Neural cell (in vitro differentiated cells): Measurements from ENCODE around the gene NAP1L5.

Experiments
- CTCF ChIP-seq: fragments of 450-650 bp; IDR thresholded peaks from 2 replicates; pipeline ENCODE4 v1.5.1; 2014; ENCODE audit warnings: antibody characterized with exemption, mild to moderate bottlenecking, moderate library complexity; ENCODE audit not compliant: poor library complexity, severe bottlenecking
- EP300 ChIP-seq: fragments of 450-650 bp; conservative IDR thresholded peaks from 2 replicates; pipeline ENCODE4 v1.6.1; 2014; ENCODE audit warnings: antibody characterized with exemption, mild to moderate bottlenecking, moderate library complexity; ENCODE audit not compliant: poor library complexity, severe bottlenecking
- EZH2 ChIP-seq: fragments of 200-600, 300-800 bp; shearing (Covaris generic), sonication (generic); IDR thresholded peaks from 2 replicates; pipeline ENCODE4 v1.6.1; 2014; ENCODE audit warnings: antibody characterized with exemption, low read length, borderline replicate concordance, mild to moderate bottlenecking; ENCODE audit not compliant: insufficient read depth, poor library complexity, severe bottlenecking
- MXI1 ChIP-seq: fragments of 450-650 bp; conservative IDR thresholded peaks from 2 replicates; pipeline ENCODE4 v1.6.1; 2014; ENCODE audit warnings: antibody characterized with exemption, mild to moderate bottlenecking; ENCODE audit not compliant: poor library complexity, severe bottlenecking
- POLR2AphosphoS5 ChIP-seq: IDR thresholded peaks from 2 replicates; pipeline ENCODE4 v1.6.1; 2012
- RAD21 ChIP-seq: fragments of 450-650 bp; conservative IDR thresholded peaks from 2 replicates; pipeline ENCODE4 v1.6.1; 2014; ENCODE audit warnings: antibody characterized with exemption, mild to moderate bottlenecking, moderate library complexity
- REST ChIP-seq: IDR thresholded peaks from 2 replicates; pipeline ENCODE4 v1.6.1; 2012; ENCODE audit warnings: borderline replicate concordance
- SMC3 ChIP-seq: fragments of 450-650 bp; conservative IDR thresholded peaks from 2 replicates; pipeline ENCODE4 v1.6.1; 2014; ENCODE audit warnings: antibody characterized with exemption, mild to moderate bottlenecking, moderate library complexity; ENCODE audit not compliant: poor library complexity
- TAF1 ChIP-seq: IDR thresholded peaks from 2 replicates; pipeline ENCODE4 v1.6.1; 2012; ENCODE audit warnings: low read depth

GRCh38 chr4:88649716-88650115, 47.9 kb downstream of the NAP1L5 start:
- no peak for TF ChIP-seq SMC3
- TF ChIP-seq POLR2AphosphoS5 = no peak
- TF ChIP-seq CTCF = no peak
- no peak for TF ChIP-seq RAD21
- no peak for TF ChIP-seq EP300
- no peak for TF ChIP-seq MXI1
- no peak for TF ChIP-seq TAF1
- no peak for TF ChIP-seq REST
- TF ChIP-seq EZH2 = no peak
